ENCODE results near the gene RRH. TPM values are rescaled to one million over a fixed set of nuclear protein-coding genes. Genes with fewer than 3 reads are reported as not detected.

Gene RRH
- total and polyA plus RNA-seq, 2 of the 13 experiments (the other 11 are each of a cell fraction or from before 2014, with no cell fraction given): 0.07 to 0.17 TPM

GRCh38 chr4:109878355-109878754 lies 50.6 kb downstream of the RRH start:
- no peak overlapping the region for H3K9ac ChIP-seq (ENCODE audit: insufficient read depth, low read depth, low read length)
- no peak overlapping the region for H3K27ac ChIP-seq (ENCODE audit: extremely low read length, insufficient read depth, low read length)
- no peaks in the 10 kb centered on the region for H3K36me3 ChIP-seq (replicated peaks in 1 of 2; ENCODE audit: control insufficient read depth in 1 of 2, insufficient read depth in 2 of 2, low read length in 2 of 2)
- no peak for ATAC-seq
- ChIA-PET POLR2A (no interaction called here), CTCF (ENCODE audit: low intra/inter-chr PET ratio, low total read pairs) (no interaction called here)
- in situ Hi-C loops (cut with HindIII; ENCODE audit: extremely low pct_ligation_motif_present, low pct_unique_long_range_greater_than_20kb): no loop called here
- TF ChIP-seq ZSCAN22 (CRISPR knock-in tag; IDR thresholded peaks at IDR 0.05) (no peak), TBX2 (CRISPR knock-in tag; IDR thresholded peaks at IDR 0.05; ENCODE audit: borderline replicate concordance) (no peak), REPIN1 (CRISPR knock-in tag; IDR thresholded peaks at IDR 0.05; ENCODE audit: borderline replicate concordance, low read depth) (no peak), ZNF460 (CRISPR knock-in tag; IDR thresholded peaks at IDR 0.05; ENCODE audit: borderline replicate concordance) (no peak), ZNF12 (CRISPR knock-in tag; IDR thresholded peaks at IDR 0.05) (no peak), ZNF350 (CRISPR knock-in tag; IDR thresholded peaks at IDR 0.05; ENCODE audit: borderline replicate concordance, low read depth) (no peak), MEF2D (CRISPR knock-in tag; IDR thresholded peaks at IDR 0.05) (no peak), POLR2A (IDR thresholded peaks at IDR 0.05; ENCODE audit: insufficient read depth in 1 of 2, low read depth in 2 of 2, low read length in 2 of 2) (no peak), ZNF382 (CRISPR knock-in tag; IDR thresholded peaks at IDR 0.05; ENCODE audit: borderline replicate concordance) (no peak)
- TF ChIP-seq, protein P1, sequence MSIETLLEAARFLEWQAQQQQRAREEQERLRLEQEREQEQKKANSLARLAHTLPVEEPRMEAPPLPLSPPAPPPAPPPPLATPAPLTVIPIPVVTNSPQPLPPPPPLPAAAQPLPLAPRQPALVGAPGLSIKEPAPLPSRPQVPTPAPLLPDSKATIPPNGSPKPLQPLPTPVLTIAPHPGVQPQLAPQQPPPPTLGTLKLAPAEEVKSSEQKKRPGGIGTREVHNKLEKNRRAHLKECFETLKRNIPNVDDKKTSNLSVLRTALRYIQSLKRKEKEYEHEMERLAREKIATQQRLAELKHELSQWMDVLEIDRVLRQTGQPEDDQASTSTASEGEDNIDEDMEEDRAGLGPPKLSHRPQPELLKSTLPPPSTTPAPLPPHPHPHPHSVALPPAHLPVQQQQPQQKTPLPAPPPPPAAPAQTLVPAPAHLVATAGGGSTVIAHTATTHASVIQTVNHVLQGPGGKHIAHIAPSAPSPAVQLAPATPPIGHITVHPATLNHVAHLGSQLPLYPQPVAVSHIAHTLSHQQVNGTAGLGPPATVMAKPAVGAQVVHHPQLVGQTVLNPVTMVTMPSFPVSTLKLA (IDR thresholded peaks at IDR 0.05): no peak
- no peaks in the 10 kb centered on the region for H3K4me1 ChIP-seq (ENCODE audit: insufficient read depth, low read length)
- H4K20me1 ChIP-seq (ENCODE audit: insufficient read depth, low read length): no peaks in the 10 kb centered on the region
- H3K79me2 ChIP-seq (ENCODE audit: insufficient read depth, low read length): no peaks in the 10 kb centered on the region
- 35% methylated on average over 2 of the region's 2 CpGs for WGBS (ENCODE audit: low lambda C conversion rate)
- no TSS peak for BruUV-seq (replicated peaks)
- no peaks in the 10 kb centered on the region for H3K9me3 ChIP-seq (ENCODE audit: low read length)
- no peak overlapping the region for H3K4me2 ChIP-seq (ENCODE audit: low read depth, low read length)
- intact Hi-C loops (cut with micrococcal nuclease; ENCODE audit: unreplicated experiment): no loop called here
- no peaks in the 10 kb centered on the region; a peak in 2 of 5 replicates for H3K27me3 ChIP-seq (ENCODE audit: control insufficient read depth in 1 of 2, insufficient read depth in 2 of 2, low read length in 2 of 2)
- no peak overlapping the region for H3K4me3 ChIP-seq (replicated peaks in 1 of 3; ENCODE audit: insufficient read depth in 1 of 3, low read depth in 2 of 3, low read length in 3 of 3)
- DNase-seq (ENCODE audit: low spot score): no peak
- FAIRE-seq: no peak
- H2AFZ ChIP-seq (ENCODE audit: low read length): no peak overlapping the region
